Gastrocnemius medialis (tissue), 4 donors: ENCODE data around the gene ZNF580. TPM values are rescaled to one million over a fixed set of nuclear protein-coding genes. Genes with fewer than 3 reads are reported as not detected.

Source experiments
- ATAC-seq, 2 donors: fragments of 150-250 bp; one replicate each; pipeline ENCODE4 v1.9.1; 2016
- DNase-seq, 2 donors: peaks; one replicate each; pipeline ENCODE4 v3.0.0-alpha.2; 2019
- H3K27ac ChIP-seq, 4 donors: fragments of 200-600 bp; sonication (generic); 1 replicate in 1 of 4; 2 replicates in 3 of 4; pipeline ENCODE4 v1.5.1; 2016 to 2018; ENCODE audit warnings: mild to moderate bottlenecking in 2 of 4, moderate library complexity in 1 of 4
- H3K27me3 ChIP-seq, 3 donors: fragments of 200-600 bp; sonication (generic) in 2 of 3; 1 replicate in 1 of 3; 2 replicates in 2 of 3; pipeline versions ENCODE4 v1.5.1 to v1.6.0; 2016 to 2019; ENCODE audit warnings: mild to moderate bottlenecking in 1 of 3, moderate library complexity in 1 of 3
- H3K36me3 ChIP-seq, 2 donors: fragments of 200-600 bp; sonication (generic) in 1 of 2; one replicate each; pipeline ENCODE4 v1.5.1; 2017 to 2018
- H3K4me1 ChIP-seq, 2 donors: fragments of 200-600 bp; sonication (generic) in 1 of 2; one replicate each; pipeline ENCODE4 v1.5.1; 2016 to 2017; ENCODE audit warnings: mild to moderate bottlenecking in 2 of 2
- H3K4me3 ChIP-seq, 4 donors: fragments of 200-600 bp; sonication (generic) in 3 of 4; 1 replicate in 1 of 4; 2 replicates in 3 of 4; pipeline ENCODE4 v1.5.1; 2016 to 2019; ENCODE audit warnings: mild to moderate bottlenecking in 2 of 4
- H3K9me3 ChIP-seq, 3 donors: fragments of 200-600 bp; sonication (generic) in 2 of 3; 1 replicate in 1 of 3; 2 replicates in 2 of 3; pipeline ENCODE4 v1.5.1; 2016 to 2019
- CTCF ChIP-seq, 5 experiments: fragments of 450-650 bp in 3 of 5; fragments of 200-600 bp in 2 of 5; sonication (generic) in 2 of 5; IDR thresholded peaks in 4 of 5; conservative IDR thresholded peaks in 1 of 5; 1 replicate in 4 of 5; 2 replicates in 1 of 5; pipeline ENCODE4 v1.5.1; 2016 to 2019; ENCODE audit warnings: antibody characterized with exemption in 5 of 5, mild to moderate bottlenecking in 3 of 5, moderate library complexity in 3 of 5
- POLR2A ChIP-seq, 2 donors: fragments of 450-650 bp; IDR thresholded peaks; one replicate each; pipeline ENCODE4 v1.6.1; 2017; ENCODE audit warnings: antibody characterized with exemption in 2 of 2, mild to moderate bottlenecking in 2 of 2, moderate library complexity in 2 of 2
- in situ Hi-C, 4 donors: fragments of 200-750 bp; cut with MboI; loops; one replicate each; pipeline versions ENCODE4 v1.15.0 to v1.8.0; 2017; ENCODE audit warnings: low sequenced_read_pairs in 4 of 4
- intact Hi-C: fragments of 100-400 bp; cut with DNase I; formaldehyde crosslinking; loops from one replicate; pipeline ENCODE4 v1.15.1; 2023; ENCODE audit warnings: low total_unique reads
- total RNA-seq, 4 donors: library from RNA; depleted of rRNA; stranded (reverse); fragments of >200 nt; gene quantifications; one replicate each; pipeline versions ENCODE4 v1.1.0 to v1.2.3, GENCODE V29; 2016

The ZNF580 gene
- total RNA-seq, 4 donors from 2014 or later, result 1.5 to 12.3 (median 7.2) TPM

GRCh38 chr19:55667511-55667910 lies 26.7 kb downstream of the ZNF580 start:
- Histone ChIP-seq H3K27ac (no peak overlapping the region), H3K4me1 (no peaks in the 10 kb centered on the region), H3K9me3 (no peaks in the 10 kb centered on the region), H3K27me3 (no peaks in the 10 kb centered on the region), H3K36me3 (peaks cover 0 to 78% of the 10 kb centered on the region in 2 donors), H3K4me3 (no peak overlapping the region)
- ATAC-seq (no peak), DNase-seq (no peak)
- in situ Hi-C loops, result loop anchor here in 1 of 4 donors (10.0 kb wide), 1 partner anchor 293 kb away; the partner anchor contains the start of genes IL11 and TMEM190
- intact Hi-C loops, result no loop called here
- TF ChIP-seq POLR2A (IDR thresholded peaks at IDR 0.05) (no peak), CTCF (IDR thresholded peaks at IDR 0.05 in 4 of 5, conservative IDR thresholded peaks at IDR 0.05 in 1 of 5) (no peak)

GRCh38 chr19:55667958-55668357 lies 27.2 kb downstream of the ZNF580 start:
- no peak for ATAC-seq
- H3K9me3 ChIP-seq, result no peaks in the 10 kb centered on the region
- no peak overlapping the region for H3K4me3 ChIP-seq
- H3K4me1 ChIP-seq, result no peaks in the 10 kb centered on the region
- TF ChIP-seq CTCF (IDR thresholded peaks at IDR 0.05 in 4 of 5, conservative IDR thresholded peaks at IDR 0.05 in 1 of 5), result no peak
- no peak for TF ChIP-seq POLR2A (IDR thresholded peaks at IDR 0.05)
- H3K27me3 ChIP-seq, result no peaks in the 10 kb centered on the region
- no peak overlapping the region for H3K27ac ChIP-seq
- H3K36me3 ChIP-seq, result peaks cover 0 to 73% of the 10 kb centered on the region in 2 donors
- intact Hi-C loops (no loop called here), in situ Hi-C loops (loop anchor here in 1 of 4 donors (10.0 kb wide), 1 partner anchor 293 kb away; the partner anchor contains the start of genes IL11 and TMEM190)
- no peak for DNase-seq

- H3K36me3 ChIP-seq, result peaks cover 0 to 65% of the 10 kb centered on the region in 2 donors
- in situ Hi-C loops, result loop anchor here in 1 of 4 donors (10.0 kb wide), 1 partner anchor 294 kb away; the partner anchor contains the start of genes IL11 and TMEM190
- no peak for ATAC-seq
Observed at GRCh38 chr19:55668603-55669348, 28.0 kb downstream of the ZNF580 start.

GRCh38 chr19:55669418-55670279 lies 28.8 kb downstream of the ZNF580 start:
- DNase-seq (no peak), ATAC-seq (no peak)
- Histone ChIP-seq H3K36me3 (peaks cover 0 to 61% of the 10 kb centered on the region in 2 donors), H3K4me1 (peaks cover 4 to 6% of the 10 kb centered on the region in 2 donors), H3K9me3 (no peaks in the 10 kb centered on the region), H3K27me3 (no peaks in the 10 kb centered on the region), H3K27ac (no peak overlapping the region), H3K4me3 (no peak overlapping the region)
- in situ Hi-C loops (loop anchor here in 1 of 4 donors (10.0 kb wide), 1 partner anchor 295 kb away; the partner anchor contains the start of genes IL11 and TMEM190), intact Hi-C loops (no loop called here)
- TF ChIP-seq POLR2A (IDR thresholded peaks at IDR 0.05), result no peak
- TF ChIP-seq CTCF (IDR thresholded peaks at IDR 0.05 in 4 of 5, conservative IDR thresholded peaks at IDR 0.05 in 1 of 5), result no peak

More at GRCh38 chr19:55668603-55669348, 28.0 kb downstream of the ZNF580 start:
- Histone ChIP-seq H3K27me3 (no peaks in the 10 kb centered on the region), H3K27ac (no peak overlapping the region), H3K4me1 (no peaks in the 10 kb centered on the region), H3K4me3 (no peak overlapping the region), H3K9me3 (no peaks in the 10 kb centered on the region)
- TF ChIP-seq POLR2A (IDR thresholded peaks at IDR 0.05) (no peak), CTCF (IDR thresholded peaks at IDR 0.05 in 4 of 5, conservative IDR thresholded peaks at IDR 0.05 in 1 of 5) (no peak)
- intact Hi-C loops, result no loop called here
- no peak for DNase-seq
